Measurements from ENCODE around the gene CNTNAP1. TPM values are rescaled to one million over a fixed set of nuclear protein-coding genes. Genes with fewer than 3 reads are reported as not detected.

The CNTNAP1 gene
- total RNA-seq, 1 donor from 2014 or later = 2.4 TPM

DNA sequence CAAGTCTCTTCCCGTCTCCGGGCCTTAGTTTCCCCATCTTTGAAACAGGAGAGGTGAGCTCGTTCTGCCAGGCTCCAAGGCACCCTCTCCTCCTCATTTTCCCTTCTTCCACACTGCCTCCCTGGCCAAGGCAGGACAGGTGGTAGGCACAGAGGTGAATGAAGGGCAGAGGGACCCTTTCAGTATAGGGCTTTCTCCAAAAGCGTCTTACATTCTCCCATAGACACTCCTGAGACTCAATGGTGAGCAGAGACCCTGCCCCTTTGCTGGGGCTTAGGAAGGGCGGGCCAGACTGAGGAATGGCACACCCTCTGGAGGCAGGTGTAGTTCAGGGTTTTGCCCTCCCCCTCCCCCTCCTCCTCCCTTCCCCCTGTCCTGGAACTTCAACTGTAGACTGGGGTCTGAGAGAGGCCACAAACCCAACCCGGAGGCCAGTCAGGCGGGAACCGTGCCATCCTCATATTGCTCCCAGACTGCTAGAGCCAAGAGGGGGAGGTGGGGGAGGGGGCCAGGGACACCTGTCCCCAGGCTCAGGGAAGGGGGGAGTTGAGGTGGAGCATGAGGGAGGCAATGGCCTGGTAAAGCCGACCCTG, 7.5 kb upstream of the CNTNAP1 start:
- DNase-seq (ENCODE audit: low spot score) = no peak
- no peaks in the 10 kb centered on the region for H3K9me3 Mint-ChIP-seq
- H3K4me1 Mint-ChIP-seq (ENCODE audit: low read depth) = peaks cover 36% of the 10 kb centered on the region
- peak overlapping the region; percentile 21 for H3K4me3 Mint-ChIP-seq (ENCODE audit: low read depth)
- peaks cover 43% of the 10 kb centered on the region for H3K27me3 Mint-ChIP-seq (ENCODE audit: low read depth)
- intact Hi-C loops (cut with micrococcal nuclease) = loop anchor here (2.0 to 5.0 kb wide), 3 partner anchors 16 to 107 kb away; partner anchors contain the start of genes PSMC3IP, TUBG2 and WNK4
- H3K36me3 Mint-ChIP-seq (ENCODE audit: low read depth) = no peaks in the 10 kb centered on the region
- H3K27ac Mint-ChIP-seq = no peak overlapping the region

DNA sequence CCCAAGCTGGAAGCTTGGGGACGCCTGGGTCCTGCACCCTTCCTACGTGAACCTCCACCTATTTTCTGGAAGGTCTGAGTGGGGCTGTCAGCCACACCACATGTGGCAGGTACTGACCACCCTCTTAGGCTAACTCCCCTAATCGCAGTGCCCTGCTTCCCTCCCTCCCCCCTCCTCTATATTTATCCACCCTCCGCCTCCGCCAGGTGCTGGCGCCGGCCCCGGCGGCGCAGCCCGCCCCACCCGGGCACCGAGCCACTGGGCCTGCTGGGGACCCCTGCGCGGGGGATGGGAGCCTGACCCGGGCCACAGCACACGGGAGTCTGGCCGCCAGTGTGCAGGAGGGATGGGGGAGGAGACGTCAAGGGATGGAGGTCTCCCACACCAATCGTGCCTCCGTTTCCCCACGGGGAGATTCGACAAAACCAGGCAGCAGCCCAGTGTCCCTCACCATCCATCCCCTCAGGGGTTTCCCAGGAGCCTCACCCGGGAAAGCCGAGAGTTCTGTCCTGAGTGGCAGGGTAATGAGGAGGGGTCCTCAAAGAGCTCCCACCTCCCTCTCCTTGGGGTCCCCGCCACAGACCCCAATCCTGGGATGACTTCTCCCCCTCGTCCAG, 6.9 kb upstream of the CNTNAP1 start:
- peaks cover 35% of the 10 kb centered on the region for H3K4me1 Mint-ChIP-seq (ENCODE audit: low read depth)

DNA sequence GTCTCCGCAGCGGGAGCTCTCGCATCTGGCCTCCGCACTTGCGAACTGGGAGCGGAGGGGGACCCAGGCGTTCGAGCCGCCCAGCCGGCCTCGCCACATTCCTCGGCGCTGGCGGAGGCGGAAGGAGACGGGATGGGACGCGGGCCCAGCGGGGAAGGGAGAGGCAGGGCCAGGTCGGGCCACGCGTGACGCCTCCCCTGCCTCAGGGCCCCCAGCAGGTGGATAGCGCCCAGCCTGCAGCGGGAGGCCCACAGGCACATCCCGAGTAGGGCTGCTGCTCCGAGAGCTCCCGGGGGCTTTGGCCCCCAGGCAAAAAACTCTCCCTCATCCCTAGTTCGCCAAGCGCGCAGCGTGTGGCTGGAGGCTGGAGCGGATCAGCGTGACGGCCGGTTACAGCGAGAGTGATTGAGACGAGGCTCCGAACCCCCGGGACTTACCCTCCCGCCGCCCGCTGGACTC, 6.3 kb upstream of the CNTNAP1 start:
- Mint-ChIP-seq H3K27ac (no peak overlapping the region), H3K4me3 (ENCODE audit: low read depth) (peak overlapping the region; percentile 64), H3K36me3 (ENCODE audit: low read depth) (no peaks in the 10 kb centered on the region), H3K9me3 (no peaks in the 10 kb centered on the region), H3K4me1 (ENCODE audit: low read depth) (peaks cover 33% of the 10 kb centered on the region), H3K27me3 (ENCODE audit: low read depth) (peaks cover 39% of the 10 kb centered on the region)
- intact Hi-C loops (cut with micrococcal nuclease) = loop anchor here (2.0 to 5.0 kb wide), 3 partner anchors 17 to 106 kb away; partner anchors contain the start of genes PSMC3IP, TUBG2 and WNK4
- no peak for DNase-seq (ENCODE audit: low spot score)

More for the DNA sequence above, 6.9 kb upstream of the CNTNAP1 start:
- H3K27ac Mint-ChIP-seq = no peak overlapping the region
- H3K36me3 Mint-ChIP-seq (ENCODE audit: low read depth) = no peaks in the 10 kb centered on the region
- H3K27me3 Mint-ChIP-seq (ENCODE audit: low read depth) = peaks cover 41% of the 10 kb centered on the region
- intact Hi-C loops (cut with micrococcal nuclease) = loop anchor here (2.0 to 5.0 kb wide), 3 partner anchors 17 to 107 kb away; partner anchors contain the start of genes PSMC3IP, TUBG2 and WNK4
- H3K9me3 Mint-ChIP-seq = no peaks in the 10 kb centered on the region
- no peak overlapping the region for H3K4me3 Mint-ChIP-seq (ENCODE audit: low read depth)
- DNase-seq (ENCODE audit: low spot score) = no peak

- H3K4me1 Mint-ChIP-seq (ENCODE audit: low read depth) = peaks cover 37% of the 10 kb centered on the region
- DNase-seq (ENCODE audit: low spot score) = no peak
- intact Hi-C loops (cut with micrococcal nuclease) = loop anchor here (1.0 to 5.0 kb wide), 3 partner anchors 67 to 106 kb away; partner anchors contain the start of genes PSMC3IP, RETREG3, TUBG1 and WNK4
- H3K9me3 Mint-ChIP-seq = no peaks in the 10 kb centered on the region
- H3K27me3 Mint-ChIP-seq (ENCODE audit: low read depth) = peaks cover 39% of the 10 kb centered on the region
- peak within 1 kb of the TSS; percentile 87 for H3K4me3 Mint-ChIP-seq (ENCODE audit: low read depth)
- peak within 1 kb of the TSS; percentile 76 for H3K27ac Mint-ChIP-seq
- H3K36me3 Mint-ChIP-seq (ENCODE audit: low read depth) = no peaks in the 10 kb centered on the region
Measured at GRCh38 chr17:42676424-42677011, 5.8 kb upstream of the CNTNAP1 start, which contains the start of gene PLEKHH3. TSS of gene PLEKHH3 (minus strand) at chr17:42676994. CDS start at chr17:42676563, 431 bp downstream.

- Mint-ChIP-seq H3K27ac (peak overlapping the region; percentile 76), H3K9me3 (no peaks in the 10 kb centered on the region), H3K4me1 (ENCODE audit: low read depth) (peaks cover 41% of the 10 kb centered on the region), H3K27me3 (ENCODE audit: low read depth) (peaks cover 42% of the 10 kb centered on the region), H3K36me3 (ENCODE audit: low read depth) (no peaks in the 10 kb centered on the region), H3K4me3 (ENCODE audit: low read depth) (peak overlapping the region; percentile 87)
- intact Hi-C loops (cut with micrococcal nuclease) = loop anchor here (1.0 to 5.0 kb wide), 3 partner anchors 68 to 105 kb away; partner anchors contain the start of genes PSMC3IP, RETREG3, TUBG1 and WNK4
- peak; percentile 96 for DNase-seq (ENCODE audit: low spot score)
Measured at GRCh38 chr17:42677012-42677857, 5.1 kb upstream of the CNTNAP1 start.

- intact Hi-C loops (cut with micrococcal nuclease) = loop anchor here (1.0 to 5.0 kb wide), 3 partner anchors 69 to 104 kb away; partner anchors contain the start of genes PSMC3IP, RETREG3, TUBG1 and WNK4
- peaks cover 48% of the 10 kb centered on the region for H3K4me1 Mint-ChIP-seq (ENCODE audit: low read depth)
- H3K27ac Mint-ChIP-seq = peak overlapping the region; percentile 77
- peak overlapping the region; percentile 79 for H3K4me3 Mint-ChIP-seq (ENCODE audit: low read depth)
- peak; percentile 78 for DNase-seq (ENCODE audit: low spot score)
- H3K36me3 Mint-ChIP-seq (ENCODE audit: low read depth) = no peaks in the 10 kb centered on the region
- peaks cover 43% of the 10 kb centered on the region for H3K27me3 Mint-ChIP-seq (ENCODE audit: low read depth)
- no peaks in the 10 kb centered on the region for H3K9me3 Mint-ChIP-seq
Measured at GRCh38 chr17:42677921-42678781, 4.2 kb upstream of the CNTNAP1 start.

GRCh38 chr17:42678951-42679491, 3.3 kb upstream of the CNTNAP1 start:
- Mint-ChIP-seq H3K27ac (peak overlapping the region; percentile 80), H3K4me1 (ENCODE audit: low read depth) (peaks cover 51% of the 10 kb centered on the region), H3K27me3 (ENCODE audit: low read depth) (peaks cover 48% of the 10 kb centered on the region), H3K36me3 (ENCODE audit: low read depth) (no peaks in the 10 kb centered on the region), H3K4me3 (ENCODE audit: low read depth) (peak overlapping the region; percentile 57), H3K9me3 (no peaks in the 10 kb centered on the region)
- intact Hi-C loops (cut with micrococcal nuclease) = loop anchor here (5.0 kb wide), 2 partner anchors 102 to 103 kb away; partner anchors contain the start of genes PSMC3IP and WNK4
- no peak for DNase-seq (ENCODE audit: low spot score)

- H3K4me1 Mint-ChIP-seq (ENCODE audit: low read depth) = peaks cover 46% of the 10 kb centered on the region
- peak overlapping the region; percentile 80 for H3K27ac Mint-ChIP-seq
- intact Hi-C loops (cut with micrococcal nuclease) = loop anchor here (5.0 kb wide), 2 partner anchors 102 to 103 kb away; partner anchors contain the start of genes PSMC3IP and WNK4
Measured at GRCh38 chr17:42679492-42680330, 2.6 kb upstream of the CNTNAP1 start.

DNA sequence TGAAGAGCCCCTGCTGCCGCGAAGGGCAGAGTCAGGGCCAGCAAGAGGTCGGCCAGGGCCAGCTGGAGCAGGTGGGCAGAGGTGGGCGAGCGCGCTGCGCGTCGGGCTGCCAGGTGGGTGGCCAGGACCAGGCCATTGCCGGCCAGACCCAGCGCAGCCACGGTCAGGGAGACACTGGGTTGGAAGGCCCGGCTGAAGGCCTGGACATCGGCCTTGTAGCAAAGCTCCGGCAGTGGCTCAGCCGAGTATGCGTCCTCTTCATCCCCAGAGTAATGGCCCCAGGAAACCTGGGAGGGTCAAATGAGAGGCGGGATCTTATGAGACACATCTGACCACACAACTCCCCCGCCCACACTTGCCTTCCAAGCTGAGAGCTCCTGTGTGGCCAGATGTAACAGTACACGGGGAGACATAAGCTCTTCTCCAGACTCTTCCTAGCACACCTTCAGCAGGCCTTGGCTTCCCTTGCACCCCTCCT, 2.0 kb upstream of the CNTNAP1 start:
- peaks cover 43% of the 10 kb centered on the region for H3K27me3 Mint-ChIP-seq (ENCODE audit: low read depth)
- H3K4me1 Mint-ChIP-seq (ENCODE audit: low read depth) = peaks cover 45% of the 10 kb centered on the region
- no peak overlapping the region for H3K27ac Mint-ChIP-seq
- H3K36me3 Mint-ChIP-seq (ENCODE audit: low read depth) = no peaks in the 10 kb centered on the region
- DNase-seq (ENCODE audit: low spot score) = no peak
- H3K4me3 Mint-ChIP-seq (ENCODE audit: low read depth) = no peak overlapping the region
- intact Hi-C loops (cut with micrococcal nuclease) = no loop called here
- no peaks in the 10 kb centered on the region for H3K9me3 Mint-ChIP-seq

More at GRCh38 chr17:42679492-42680330, 2.6 kb upstream of the CNTNAP1 start:
- Mint-ChIP-seq H3K4me3 (ENCODE audit: low read depth) (peak overlapping the region; percentile 57), H3K36me3 (ENCODE audit: low read depth) (no peaks in the 10 kb centered on the region), H3K27me3 (ENCODE audit: low read depth) (peaks cover 45% of the 10 kb centered on the region), H3K9me3 (no peaks in the 10 kb centered on the region)
- DNase-seq (ENCODE audit: low spot score) = peak; percentile 76

DNA sequence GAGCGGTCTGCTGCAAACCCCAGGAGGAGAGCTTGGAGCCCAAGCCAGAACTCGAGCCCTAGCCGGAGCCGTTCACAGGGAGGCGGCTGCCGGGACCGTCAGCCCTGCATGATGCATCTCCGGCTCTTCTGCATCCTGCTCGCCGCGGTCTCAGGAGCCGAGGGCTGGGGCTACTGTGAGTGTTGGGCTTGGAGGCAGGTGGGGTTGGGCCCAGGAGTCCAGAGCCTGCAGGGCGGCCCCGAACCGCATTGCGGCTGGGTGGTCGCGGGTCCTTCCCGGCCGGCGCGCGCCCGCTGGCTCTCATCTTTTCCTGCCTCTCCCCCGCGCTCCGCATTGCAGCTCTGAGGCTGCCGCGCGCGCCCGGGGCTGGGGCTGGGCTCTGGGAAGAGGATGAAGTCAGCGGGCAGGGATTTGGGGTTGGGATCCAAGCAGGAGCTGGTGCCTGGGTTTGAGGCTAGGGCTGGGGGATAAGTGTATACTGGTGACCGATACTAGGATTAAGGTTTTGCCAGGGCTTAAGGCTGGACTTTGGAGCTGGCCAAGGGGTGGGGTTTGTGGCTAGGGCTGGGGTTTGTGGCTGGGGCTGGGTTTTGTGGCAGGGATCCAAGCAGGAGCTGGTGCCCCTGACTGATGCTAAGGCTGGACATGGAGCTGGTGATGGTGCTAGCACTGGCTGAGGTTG, 532 bp downstream of the CNTNAP1 start:
- Mint-ChIP-seq H3K9me3 (no peaks in the 10 kb centered on the region), H3K36me3 (ENCODE audit: low read depth) (no peaks in the 10 kb centered on the region), H3K27me3 (ENCODE audit: low read depth) (peaks cover 45% of the 10 kb centered on the region), H3K4me3 (ENCODE audit: low read depth) (peak overlapping the region; percentile 79), H3K4me1 (ENCODE audit: low read depth) (peaks cover 39% of the 10 kb centered on the region), H3K27ac (no peak overlapping the region)
- intact Hi-C loops (cut with micrococcal nuclease) = no loop called here
- no peak for DNase-seq (ENCODE audit: low spot score)

Data from activated T-helper 2 cell treated with anti-CD3 and anti-CD28 coated beads, Interferon-gamma antibody, Interleukin-2, Interleukin-4, amounts not matched to agents 10 μg/mL and 5 μg/mL and 100 μg/mL, durations not matched to agents 14 hours and 24 hours and 36 hours (primary cell).